PC-3 (cell line): ENCODE measurements around the gene KRTAP2-3. TPM values are rescaled to one million over a fixed set of nuclear protein-coding genes. Genes with fewer than 3 reads are reported as not detected.
A peak's percentile ranks its signal among the peaks of the same experiment; 100 is the strongest.

Experiments
- ATAC-seq: fragments of 200-7000 bp; cut with Tn5 transposase; 2 replicates; pipeline ENCODE4 v1.9.1; 2020; ENCODE audit warnings: mild to moderate bottlenecking, moderate library complexity
- BruUV-seq: library from RNA; stranded (reverse); fragments of 400-500 nt; replicated peaks from 2 replicates; lab custom pipeline; 2021; lab: Mats Ljungman, UMichigan
- CTCF ChIA-PET: fragments of 300-600 bp; sonication (Branson Sonifier 250); formaldehyde crosslinking; loops from one replicate; lab custom pipeline; 2022; ENCODE audit warnings: antibody characterized with exemption; lab: Charles Lee
- POLR2A ChIA-PET: fragments of 300-600 bp; sonication (Branson Sonifier 250); formaldehyde crosslinking; loops from one replicate; lab custom pipeline; 2022; ENCODE audit warnings: antibody characterized with exemption; ENCODE audit not compliant: unreplicated experiment; lab: Charles Lee
- DNase-seq: peaks from one replicate; pipeline ENCODE4 v3.0.0-alpha.2; 2015
- H2AFZ ChIP-seq: fragments of 300-600 bp; sonication (generic); 2 replicates; pipeline ENCODE4 v1.6.0; 2016; ENCODE audit warnings: antibody characterized with exemption, low read length
- H3F3A ChIP-seq: fragments of 300-600 bp; sonication (generic); one replicate; pipeline ENCODE4 v1.6.0; 2017; ENCODE audit warnings: antibody characterized with exemption, low read length, control low read depth, mild to moderate bottlenecking; ENCODE audit not compliant: unreplicated experiment
- H3K27ac ChIP-seq: fragments of 300-600 bp; sonication (generic); 2 replicates; pipeline ENCODE4 v1.5.1; 2016; ENCODE audit warnings: mild to moderate bottlenecking, low read length
- H3K27me3 ChIP-seq: fragments of 300-600 bp; sonication (generic); 2 replicates; pipeline ENCODE4 v1.6.1; 2016; ENCODE audit warnings: low read length, mixed read lengths
- H3K36me3 ChIP-seq: fragments of 300-600 bp; sonication (generic); 2 replicates; pipeline ENCODE4 v1.6.1; 2016; ENCODE audit warnings: low read depth, mixed run types, low read length, mixed read lengths
- H3K4me1 ChIP-seq: fragments of 300-600 bp; sonication (generic); 2 replicates; pipeline ENCODE4 v1.5.1; 2016; ENCODE audit warnings: low read length; ENCODE audit not compliant: insufficient read depth
- H3K4me2 ChIP-seq: fragments of 300-600 bp; sonication (generic); 2 replicates; pipeline ENCODE4 v1.6.0; 2016; ENCODE audit warnings: low read length
- H3K4me3 ChIP-seq: fragments of 300-600 bp; sonication (generic); 2 replicates; pipeline ENCODE4 v1.5.1; 2016; ENCODE audit warnings: mild to moderate bottlenecking, low read length, mixed read lengths
- H3K79me2 ChIP-seq: fragments of 300-600 bp; sonication (generic); 2 replicates; pipeline ENCODE4 v1.6.1; 2017; ENCODE audit warnings: low read length, mixed read lengths
- H3K9ac ChIP-seq: fragments of 300-600 bp; sonication (generic); 2 replicates; pipeline ENCODE4 v1.6.0; 2016; ENCODE audit warnings: mild to moderate bottlenecking, low read length
- H3K9me2 ChIP-seq: fragments of 300-600 bp; sonication (generic); replicated peaks from 2 replicates; pipeline ENCODE4 v1.6.1; 2016; ENCODE audit warnings: mixed run types, low read length, mixed read lengths
- H3K9me3 ChIP-seq: fragments of 300-600 bp; sonication (generic); 2 replicates; pipeline ENCODE4 v1.6.1; 2016; ENCODE audit warnings: low read length, mixed read lengths
- H4K20me1 ChIP-seq: fragments of 300-600 bp; sonication (generic); 2 replicates; pipeline ENCODE4 v1.6.1; 2016; ENCODE audit warnings: low read length, mixed read lengths
- CTCF ChIP-seq: fragments of 300-600 bp; sonication (generic); conservative IDR thresholded peaks from 2 replicates; pipeline ENCODE4 v1.5.1; 2017; ENCODE audit warnings: antibody characterized with exemption, low read depth, mild to moderate bottlenecking, low read length
- EZH2 ChIP-seq: fragments of 300-600 bp; sonication (generic); IDR thresholded peaks from one replicate; pipeline ENCODE4 v1.6.1; 2017; ENCODE audit warnings: antibody characterized with exemption, mild to moderate bottlenecking, low read length; ENCODE audit not compliant: unreplicated experiment
- EZH2phosphoT487 ChIP-seq: fragments of 300-600 bp; sonication (generic); IDR thresholded peaks from 2 replicates; pipeline ENCODE4 v1.6.1; 2018; ENCODE audit warnings: mild to moderate bottlenecking, antibody characterized with exemption, low read length, borderline replicate concordance
- intact Hi-C: fragments of 100-400 bp; cut with micrococcal nuclease; formaldehyde crosslinking; loops from 2 replicates; pipeline ENCODE4 v1.9.0; 2023
- total RNA-seq: library from RNA; depleted of rRNA; stranded (reverse); fragments of >200 nt; gene quantifications from 2 replicates; pipeline ENCODE4 v1.2.3, GENCODE V29; 2014

The KRTAP2-3 gene
- total RNA-seq, 1 experiment from 2014 or later: 10.8 TPM

GRCh38 chr17:41012326-41013120 lies 47.4 kb downstream of the KRTAP2-3 start:
- H3K4me1 ChIP-seq: peaks cover 46% of the 10 kb centered on the region
- H3F3A ChIP-seq: peaks cover 5% of the 10 kb centered on the region
- BruUV-seq: no TSS peak
- H2AFZ ChIP-seq: no peak overlapping the region
- POLR2A ChIA-PET: no interaction called here
- no peaks in the 10 kb centered on the region for H3K36me3 ChIP-seq
- intact Hi-C loops: no loop called here
- peak overlapping the region; percentile 79 for H3K27ac ChIP-seq
- no peaks in the 10 kb centered on the region for H3K79me2 ChIP-seq
- H3K9ac ChIP-seq: no peak overlapping the region
- H3K9me3 ChIP-seq: no peaks in the 10 kb centered on the region
- H4K20me1 ChIP-seq: no peaks in the 10 kb centered on the region
- CTCF ChIA-PET: interaction anchor here (1.3 kb wide), 1 partner anchor 310 kb away, joined by 4 read pairs; no protein-coding TSS in a partner anchor
- no peaks in the 10 kb centered on the region for H3K27me3 ChIP-seq
- peak overlapping the region; percentile 6 for H3K4me2 ChIP-seq
- no peak for DNase-seq
- H3K4me3 ChIP-seq: no peak overlapping the region
- ATAC-seq: no peak
- TF ChIP-seq EZH2phosphoT487: no peak
- no peak for TF ChIP-seq EZH2
- TF ChIP-seq CTCF: no peak
- no peaks in the 10 kb centered on the region for H3K9me2 ChIP-seq

GRCh38 chr17:41010441-41010840 lies 49.5 kb downstream of the KRTAP2-3 start:
- H4K20me1 ChIP-seq: no peaks in the 10 kb centered on the region
- TF ChIP-seq CTCF (no peak), EZH2 (no peak), EZH2phosphoT487 (no peak)
- CTCF ChIA-PET: no interaction called here
- no peaks in the 10 kb centered on the region for H3K9me3 ChIP-seq
- ATAC-seq: no peak
- H2AFZ ChIP-seq: no peak overlapping the region
- intact Hi-C loops: no loop called here
- H3K79me2 ChIP-seq: no peaks in the 10 kb centered on the region
- no peak overlapping the region for H3K27ac ChIP-seq
- H3F3A ChIP-seq: peaks cover 5% of the 10 kb centered on the region
- H3K4me1 ChIP-seq: peaks cover 46% of the 10 kb centered on the region
- no peaks in the 10 kb centered on the region for H3K9me2 ChIP-seq
- H3K36me3 ChIP-seq: no peaks in the 10 kb centered on the region
- no peak overlapping the region for H3K4me2 ChIP-seq
- no peaks in the 10 kb centered on the region for H3K27me3 ChIP-seq
- no TSS peak for BruUV-seq
- H3K9ac ChIP-seq: no peak overlapping the region
- no peak overlapping the region for H3K4me3 ChIP-seq
- no peak for DNase-seq
- POLR2A ChIA-PET: no interaction called here

GRCh38 chr17:41009936-41010335 lies 50.0 kb downstream of the KRTAP2-3 start:
- Histone ChIP-seq H3K9me3 (no peaks in the 10 kb centered on the region), H3K27me3 (no peaks in the 10 kb centered on the region), H3K36me3 (no peaks in the 10 kb centered on the region), H3K79me2 (no peaks in the 10 kb centered on the region), H3K4me2 (peak overlapping the region; percentile 31), H3K4me3 (no peak overlapping the region), H4K20me1 (no peaks in the 10 kb centered on the region), H2AFZ (no peak overlapping the region), H3K9me2 (no peaks in the 10 kb centered on the region), H3K27ac (peak overlapping the region; percentile 28), H3F3A (peaks cover 5% of the 10 kb centered on the region), H3K4me1 (peaks cover 46% of the 10 kb centered on the region), H3K9ac (no peak overlapping the region)
- no TSS peak for BruUV-seq
- TF ChIP-seq CTCF (no peak), EZH2phosphoT487 (no peak), EZH2 (no peak)
- intact Hi-C loops: loop anchor here (10.0 kb wide), 2 partner anchors 55 to 95 kb away; partner anchors contain the start of genes KRTAP2-3 and KRTAP2-4
- POLR2A ChIA-PET: no interaction called here
- CTCF ChIA-PET: interaction anchor here (0.6 kb wide), 1 partner anchor 50 kb away, joined by 3 read pairs; no protein-coding TSS in a partner anchor
- DNase-seq (no peak), ATAC-seq (no peak)
